Measurements from ENCODE around the gene TRABD2A. TPM values are rescaled to one million over a fixed set of nuclear protein-coding genes. Genes with fewer than 3 reads are reported as not detected.

Gene TRABD2A
- total and polyA plus RNA-seq, 2 of the 13 experiments (the other 11 are each of a cell fraction or from before 2014, with no cell fraction given) = 0.15 TPM; not detected in 1

- FAIRE-seq (no peak), ATAC-seq (no peak), DNase-seq (ENCODE audit: low spot score) (no peak)
- Histone ChIP-seq H3K27ac (ENCODE audit: extremely low read length, insufficient read depth, low read length) (no peak overlapping the region), H3K4me3 (replicated peaks in 1 of 3; ENCODE audit: insufficient read depth in 1 of 3, low read depth in 2 of 3, low read length in 3 of 3) (no peak overlapping the region), H3K4me2 (ENCODE audit: low read depth, low read length) (no peak overlapping the region), H4K20me1 (ENCODE audit: insufficient read depth, low read length) (no peaks in the 10 kb centered on the region), H3K4me1 (ENCODE audit: insufficient read depth, low read length) (no peaks in the 10 kb centered on the region), H3K9me3 (ENCODE audit: low read length) (peaks cover 23% of the 10 kb centered on the region), H3K79me2 (ENCODE audit: insufficient read depth, low read length) (no peaks in the 10 kb centered on the region), H2AFZ (ENCODE audit: low read length) (no peak overlapping the region), H3K36me3 (replicated peaks in 1 of 2; ENCODE audit: control insufficient read depth in 1 of 2, insufficient read depth in 2 of 2, low read length in 2 of 2) (no peaks in the 10 kb centered on the region), H3K27me3 (ENCODE audit: control insufficient read depth in 1 of 2, insufficient read depth in 2 of 2, low read length in 2 of 2) (no peaks in the 10 kb centered on the region), H3K9ac (ENCODE audit: insufficient read depth, low read depth, low read length) (no peak overlapping the region)
- ChIA-PET POLR2A (no interaction called here), CTCF (ENCODE audit: low intra/inter-chr PET ratio, low total read pairs) (no interaction called here)
- BruUV-seq (replicated peaks) = no TSS peak
- in situ Hi-C loops (cut with HindIII; ENCODE audit: extremely low pct_ligation_motif_present, low pct_unique_long_range_greater_than_20kb) = no loop called here
- intact Hi-C loops (cut with micrococcal nuclease; ENCODE audit: unreplicated experiment) = no loop called here
- WGBS (ENCODE audit: low lambda C conversion rate) = 16% methylated on average over 1 of the region's 1 CpG
- TF ChIP-seq ZNF674 (CRISPR knock-in tag; IDR thresholded peaks at IDR 0.05; ENCODE audit: low read depth) = no peak
- no peak for TF ChIP-seq ZBTB46 (CRISPR knock-in tag; IDR thresholded peaks at IDR 0.05; ENCODE audit: borderline replicate concordance)
- no peak for TF ChIP-seq FOSL1 (CRISPR knock-in tag; IDR thresholded peaks at IDR 0.05; ENCODE audit: borderline replicate concordance)
- TF ChIP-seq REPIN1 (CRISPR knock-in tag; IDR thresholded peaks at IDR 0.05; ENCODE audit: borderline replicate concordance, low read depth) = no peak
- TF ChIP-seq, protein P1, sequence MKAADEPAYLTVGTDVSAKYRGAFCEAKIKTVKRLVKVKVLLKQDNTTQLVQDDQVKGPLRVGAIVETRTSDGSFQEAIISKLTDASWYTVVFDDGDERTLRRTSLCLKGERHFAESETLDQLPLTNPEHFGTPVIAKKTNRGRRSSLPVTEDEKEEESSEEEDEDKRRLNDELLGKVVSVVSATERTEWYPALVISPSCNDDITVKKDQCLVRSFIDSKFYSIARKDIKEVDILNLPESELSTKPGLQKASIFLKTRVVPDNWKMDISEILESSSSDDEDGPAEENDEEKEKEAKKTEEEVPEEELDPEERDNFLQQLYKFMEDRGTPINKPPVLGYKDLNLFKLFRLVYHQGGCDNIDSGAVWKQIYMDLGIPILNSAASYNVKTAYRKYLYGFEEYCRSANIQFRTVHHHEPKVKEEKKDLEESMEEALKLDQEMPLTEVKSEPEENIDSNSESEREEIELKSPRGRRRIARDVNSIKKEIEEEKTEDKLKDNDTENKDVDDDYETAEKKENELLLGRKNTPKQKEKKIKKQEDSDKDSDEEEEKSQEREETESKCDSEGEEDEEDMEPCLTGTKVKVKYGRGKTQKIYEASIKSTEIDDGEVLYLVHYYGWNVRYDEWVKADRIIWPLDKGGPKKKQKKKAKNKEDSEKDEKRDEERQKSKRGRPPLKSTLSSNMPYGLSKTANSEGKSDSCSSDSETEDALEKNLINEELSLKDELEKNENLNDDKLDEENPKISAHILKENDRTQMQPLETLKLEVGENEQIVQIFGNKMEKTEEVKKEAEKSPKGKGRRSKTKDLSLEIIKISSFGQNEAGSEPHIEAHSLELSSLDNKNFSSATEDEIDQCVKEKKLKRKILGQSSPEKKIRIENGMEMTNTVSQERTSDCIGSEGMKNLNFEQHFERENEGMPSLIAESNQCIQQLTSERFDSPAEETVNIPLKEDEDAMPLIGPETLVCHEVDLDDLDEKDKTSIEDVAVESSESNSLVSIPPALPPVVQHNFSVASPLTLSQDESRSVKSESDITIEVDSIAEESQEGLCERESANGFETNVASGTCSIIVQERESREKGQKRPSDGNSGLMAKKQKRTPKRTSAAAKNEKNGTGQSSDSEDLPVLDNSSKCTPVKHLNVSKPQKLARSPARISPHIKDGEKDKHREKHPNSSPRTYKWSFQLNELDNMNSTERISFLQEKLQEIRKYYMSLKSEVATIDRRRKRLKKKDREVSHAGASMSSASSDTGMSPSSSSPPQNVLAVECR (CRISPR knock-in tag; IDR thresholded peaks at IDR 0.05; ENCODE audit: borderline replicate concordance) = no peak
- no peak for TF ChIP-seq NR2F1 (CRISPR knock-in tag; IDR thresholded peaks at IDR 0.05)
- no peak for TF ChIP-seq MTF2 (CRISPR knock-in tag; IDR thresholded peaks at IDR 0.05; ENCODE audit: borderline replicate concordance)
- TF ChIP-seq NCOR1 (IDR thresholded peaks at IDR 0.05; ENCODE audit: borderline replicate concordance, low read length) = no peak
- TF ChIP-seq, protein P2, sequence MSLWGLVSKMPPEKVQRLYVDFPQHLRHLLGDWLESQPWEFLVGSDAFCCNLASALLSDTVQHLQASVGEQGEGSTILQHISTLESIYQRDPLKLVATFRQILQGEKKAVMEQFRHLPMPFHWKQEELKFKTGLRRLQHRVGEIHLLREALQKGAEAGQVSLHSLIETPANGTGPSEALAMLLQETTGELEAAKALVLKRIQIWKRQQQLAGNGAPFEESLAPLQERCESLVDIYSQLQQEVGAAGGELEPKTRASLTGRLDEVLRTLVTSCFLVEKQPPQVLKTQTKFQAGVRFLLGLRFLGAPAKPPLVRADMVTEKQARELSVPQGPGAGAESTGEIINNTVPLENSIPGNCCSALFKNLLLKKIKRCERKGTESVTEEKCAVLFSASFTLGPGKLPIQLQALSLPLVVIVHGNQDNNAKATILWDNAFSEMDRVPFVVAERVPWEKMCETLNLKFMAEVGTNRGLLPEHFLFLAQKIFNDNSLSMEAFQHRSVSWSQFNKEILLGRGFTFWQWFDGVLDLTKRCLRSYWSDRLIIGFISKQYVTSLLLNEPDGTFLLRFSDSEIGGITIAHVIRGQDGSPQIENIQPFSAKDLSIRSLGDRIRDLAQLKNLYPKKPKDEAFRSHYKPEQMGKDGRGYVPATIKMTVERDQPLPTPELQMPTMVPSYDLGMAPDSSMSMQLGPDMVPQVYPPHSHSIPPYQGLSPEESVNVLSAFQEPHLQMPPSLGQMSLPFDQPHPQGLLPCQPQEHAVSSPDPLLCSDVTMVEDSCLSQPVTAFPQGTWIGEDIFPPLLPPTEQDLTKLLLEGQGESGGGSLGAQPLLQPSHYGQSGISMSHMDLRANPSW (CRISPR knock-in tag; IDR thresholded peaks at IDR 0.05; ENCODE audit: borderline replicate concordance) = no peak
- TF ChIP-seq ZUFSP (CRISPR knock-in tag; IDR thresholded peaks at IDR 0.05; ENCODE audit: borderline replicate concordance) = no peak
- TF ChIP-seq RARA (CRISPR knock-in tag; IDR thresholded peaks at IDR 0.05) = no peak
- no peak for TF ChIP-seq ZSCAN30 (CRISPR knock-in tag; IDR thresholded peaks at IDR 0.05)
- no peak for TF ChIP-seq FOSL2 (CRISPR knock-in tag; IDR thresholded peaks at IDR 0.05)
- no peak for TF ChIP-seq ZNF20 (CRISPR knock-in tag; IDR thresholded peaks at IDR 0.05)
Measured at GRCh38 chr2:84776011-84776410, 104.9 kb downstream of the TRABD2A start.
